ENCODE results near the gene ANO2. TPM values are rescaled to one million over a fixed set of nuclear protein-coding genes. Genes with fewer than 3 reads are reported as not detected.

Gene ANO2
- total RNA-seq, 2 experiments from 2014 or later, result not detected

DNA sequence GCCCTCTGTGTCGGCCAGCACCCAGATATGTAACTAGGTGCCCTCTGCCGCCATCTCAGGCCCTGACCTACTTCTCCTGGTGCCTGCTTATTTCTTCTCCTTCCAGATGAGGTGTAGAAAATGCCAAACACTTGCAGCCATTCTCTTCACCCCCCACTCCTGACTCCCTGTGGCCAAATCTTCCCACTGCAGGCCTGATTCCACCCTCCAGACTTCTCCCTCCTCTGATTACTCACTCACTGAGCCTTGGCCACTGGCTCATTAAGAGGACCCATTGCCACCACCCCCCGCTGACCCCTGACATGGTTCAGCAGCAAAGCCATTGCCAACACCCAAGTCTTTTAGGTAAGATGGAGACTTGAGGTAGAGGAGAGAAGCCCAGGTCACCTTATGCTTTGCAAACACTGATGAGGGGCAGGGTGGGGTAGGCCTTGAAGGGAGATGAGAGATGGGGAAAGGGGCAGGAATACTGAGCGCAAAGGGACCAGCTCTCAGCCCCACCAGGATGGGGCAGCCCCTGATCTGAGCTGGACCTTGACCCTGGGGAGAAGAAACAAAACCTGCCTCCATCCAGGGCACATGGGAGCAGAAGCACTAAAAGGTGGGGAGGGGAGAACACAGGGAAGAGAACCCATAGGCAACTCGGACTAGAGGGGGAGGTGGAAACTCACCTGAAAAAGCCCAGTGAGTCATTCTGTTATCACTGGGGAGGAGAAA lies 25.1 kb upstream of the ANO2 start:
- no peak overlapping the region for H3K27ac Mint-ChIP-seq
- TF ChIP-seq, protein P1, sequence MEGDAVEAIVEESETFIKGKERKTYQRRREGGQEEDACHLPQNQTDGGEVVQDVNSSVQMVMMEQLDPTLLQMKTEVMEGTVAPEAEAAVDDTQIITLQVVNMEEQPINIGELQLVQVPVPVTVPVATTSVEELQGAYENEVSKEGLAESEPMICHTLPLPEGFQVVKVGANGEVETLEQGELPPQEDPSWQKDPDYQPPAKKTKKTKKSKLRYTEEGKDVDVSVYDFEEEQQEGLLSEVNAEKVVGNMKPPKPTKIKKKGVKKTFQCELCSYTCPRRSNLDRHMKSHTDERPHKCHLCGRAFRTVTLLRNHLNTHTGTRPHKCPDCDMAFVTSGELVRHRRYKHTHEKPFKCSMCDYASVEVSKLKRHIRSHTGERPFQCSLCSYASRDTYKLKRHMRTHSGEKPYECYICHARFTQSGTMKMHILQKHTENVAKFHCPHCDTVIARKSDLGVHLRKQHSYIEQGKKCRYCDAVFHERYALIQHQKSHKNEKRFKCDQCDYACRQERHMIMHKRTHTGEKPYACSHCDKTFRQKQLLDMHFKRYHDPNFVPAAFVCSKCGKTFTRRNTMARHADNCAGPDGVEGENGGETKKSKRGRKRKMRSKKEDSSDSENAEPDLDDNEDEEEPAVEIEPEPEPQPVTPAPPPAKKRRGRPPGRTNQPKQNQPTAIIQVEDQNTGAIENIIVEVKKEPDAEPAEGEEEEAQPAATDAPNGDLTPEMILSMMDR (IDR thresholded peaks at IDR 0.05), result no peak
- H3K9me3 Mint-ChIP-seq, result no peaks in the 10 kb centered on the region
- DNase-seq, result no peak
- CTCF ChIA-PET, result interaction anchor here (2.1 kb wide), 1 partner anchor 19 kb away, joined by 12 read pairs; no protein-coding TSS in a partner anchor
- POLR2A ChIA-PET, result no interaction called here
- ATAC-seq, result no peak
- no peak overlapping the region for H3K4me3 Mint-ChIP-seq
- H3K27me3 Mint-ChIP-seq, result no peaks in the 10 kb centered on the region
- intact Hi-C loops (cut with micrococcal nuclease), result no loop called here
- no peaks in the 10 kb centered on the region for H3K36me3 Mint-ChIP-seq (ENCODE audit: low read depth)
- no peaks in the 10 kb centered on the region for H3K4me1 Mint-ChIP-seq (ENCODE audit: low read depth)

DNA sequence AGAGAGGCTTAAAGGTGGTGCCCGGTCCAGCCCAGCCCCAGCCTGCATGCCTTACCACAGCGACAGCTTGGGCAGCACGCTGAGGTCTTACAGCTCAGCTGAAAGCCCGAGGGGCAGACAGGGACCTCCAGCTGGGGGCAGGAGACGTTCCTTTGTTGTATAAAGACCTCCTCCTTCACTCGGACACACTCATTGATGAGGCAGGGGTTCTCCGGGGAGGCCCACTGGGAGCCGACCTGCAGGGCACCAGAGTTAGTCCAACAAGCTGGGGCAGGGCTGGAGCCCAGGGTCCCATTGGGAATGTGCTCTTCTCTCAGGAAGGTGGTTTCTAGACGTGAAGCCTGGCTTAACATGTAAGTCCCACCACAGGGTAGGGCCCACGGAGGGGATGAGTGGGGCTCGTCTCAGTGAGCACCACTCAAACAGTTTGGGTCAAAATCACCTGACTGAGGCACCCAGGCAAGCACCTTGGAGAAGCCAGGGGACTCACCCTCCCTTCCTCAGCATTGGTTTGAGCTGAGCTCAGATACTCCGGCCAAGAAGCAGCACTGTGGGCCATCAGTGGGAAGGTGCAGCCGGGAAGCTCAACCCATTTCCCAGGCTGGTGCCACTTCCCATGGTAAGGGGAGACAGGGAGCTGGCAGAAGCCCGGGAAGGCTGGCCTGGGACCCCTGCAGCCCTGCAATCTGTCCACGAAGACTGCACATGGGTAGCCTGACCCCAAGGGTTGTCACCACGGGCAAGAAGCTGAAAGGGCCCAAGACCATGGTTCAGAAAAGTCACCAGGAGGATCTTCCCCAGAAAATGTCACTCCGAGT lies 24.3 kb upstream of the ANO2 start:
- ATAC-seq (no peak), DNase-seq (no peak)
- Mint-ChIP-seq H3K4me3 (no peak overlapping the region), H3K4me1 (ENCODE audit: low read depth) (no peaks in the 10 kb centered on the region), H3K27me3 (peaks cover 2% of the 10 kb centered on the region), H3K27ac (no peak overlapping the region), H3K36me3 (ENCODE audit: low read depth) (no peaks in the 10 kb centered on the region), H3K9me3 (no peaks in the 10 kb centered on the region)
- intact Hi-C loops (cut with micrococcal nuclease), result no loop called here
- CTCF ChIA-PET, result interaction anchor here (2.1 kb wide), 1 partner anchor 19 kb away, joined by 12 read pairs; no protein-coding TSS in a partner anchor
- POLR2A ChIA-PET, result no interaction called here
- TF ChIP-seq, protein P1 (IDR thresholded peaks at IDR 0.05), result no peak

DNA sequence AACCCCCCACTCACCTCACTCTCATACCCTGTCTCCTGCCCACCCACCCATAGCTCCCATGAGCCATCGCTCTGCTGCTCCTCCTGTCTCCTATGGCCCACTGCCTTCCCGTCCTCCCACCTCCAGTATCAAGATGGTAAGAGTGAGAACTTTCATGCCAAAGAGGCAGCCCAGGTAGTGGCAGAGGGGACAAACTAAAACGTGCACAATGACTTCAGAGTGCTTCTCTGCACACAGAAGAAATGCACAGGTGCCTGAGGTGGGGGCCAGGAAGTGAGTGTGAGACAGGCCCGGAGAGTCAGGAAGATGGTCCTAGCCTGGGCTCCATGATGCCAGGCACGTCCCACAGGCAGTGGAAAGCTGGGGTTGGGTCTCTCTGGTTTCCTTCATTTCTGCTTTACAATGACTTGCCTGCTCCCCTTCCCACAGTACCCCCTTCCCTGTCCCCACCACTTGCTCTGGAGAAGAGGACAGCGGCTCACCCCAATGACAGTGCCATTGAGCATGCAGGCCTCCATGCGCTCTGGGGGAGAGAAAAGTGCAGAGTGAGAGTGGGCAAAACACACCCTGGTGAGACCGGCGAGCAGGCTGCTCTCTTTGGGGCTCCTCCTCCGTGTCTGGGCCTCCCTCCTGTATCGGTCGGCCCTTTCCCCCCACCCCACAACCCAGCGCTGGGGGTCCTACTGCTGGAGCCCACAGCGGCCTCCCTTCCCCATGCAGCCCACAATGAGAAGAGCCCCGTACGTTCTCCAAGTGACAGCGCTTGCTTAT lies 22.8 kb upstream of the ANO2 start:
- CTCF ChIA-PET, result interaction anchor here (3.1 kb wide), 1 partner anchor 71 kb away, joined by 28 read pairs; no protein-coding TSS in a partner anchor
- Mint-ChIP-seq H3K27ac (no peak overlapping the region), H3K9me3 (no peaks in the 10 kb centered on the region), H3K4me3 (no peak overlapping the region), H3K4me1 (ENCODE audit: low read depth) (no peaks in the 10 kb centered on the region), H3K36me3 (ENCODE audit: low read depth) (no peaks in the 10 kb centered on the region), H3K27me3 (peaks cover 2% of the 10 kb centered on the region)
- TF ChIP-seq, protein P1 (IDR thresholded peaks at IDR 0.05), result no peak
- intact Hi-C loops (cut with micrococcal nuclease), result no loop called here
- POLR2A ChIA-PET, result no interaction called here
- ATAC-seq, result no peak
- no peak for DNase-seq

DNA sequence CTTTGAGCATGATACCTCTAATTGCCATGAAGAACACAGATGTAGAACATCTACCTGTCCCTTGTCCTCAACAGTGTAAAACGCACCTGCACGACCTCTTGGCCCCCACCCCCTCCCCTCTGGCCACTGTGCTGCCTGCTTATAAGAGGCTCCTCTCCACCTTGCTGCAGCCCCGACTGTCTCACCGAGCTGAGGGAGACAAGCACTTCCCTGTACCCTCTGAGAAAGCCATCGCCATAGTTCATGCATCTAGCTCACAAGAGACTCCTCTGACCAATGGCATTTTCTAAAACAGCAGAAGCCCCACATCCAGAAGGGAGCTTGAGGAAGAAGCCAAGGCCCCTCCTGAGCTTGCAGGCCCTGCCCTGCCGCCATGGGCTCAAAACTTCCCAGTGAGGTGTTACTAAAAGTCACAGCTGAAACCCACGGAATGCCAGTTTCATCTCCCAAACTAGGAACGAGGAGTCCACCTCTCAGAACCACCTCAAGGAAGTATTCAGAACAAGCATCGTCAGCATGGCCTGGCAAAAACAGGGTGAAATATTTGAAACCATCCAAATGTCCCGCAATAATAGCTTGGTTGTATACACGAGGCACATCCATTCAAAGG lies 21.5 kb upstream of the ANO2 start:
- Mint-ChIP-seq H3K4me1 (ENCODE audit: low read depth) (no peaks in the 10 kb centered on the region), H3K4me3 (no peak overlapping the region), H3K9me3 (no peaks in the 10 kb centered on the region), H3K27me3 (peaks cover 2% of the 10 kb centered on the region), H3K27ac (no peak overlapping the region), H3K36me3 (ENCODE audit: low read depth) (no peaks in the 10 kb centered on the region)
- TF ChIP-seq, protein P1 (IDR thresholded peaks at IDR 0.05), result no peak
- intact Hi-C loops (cut with micrococcal nuclease), result no loop called here
- ATAC-seq, result no peak
- DNase-seq, result no peak
- ChIA-PET POLR2A (no interaction called here), CTCF (interaction anchor here (1.3 to 3.1 kb wide), 4 partner anchors 10 to 72 kb away, joined by 4 to 28 read pairs (median 4); no protein-coding TSS in a partner anchor)

Data from activated CD8-positive, alpha-beta T cell treated with anti-CD3 and anti-CD28 coated beads for 36 hours (primary cell).